ENCODE data around the gene PKMYT1.

GRCh38 chr16:2923481-2923880 is 56.8 kb downstream of the PKMYT1 start:
- no peak for TF ChIP-seq EZH2phosphoT487 (IDR thresholded peaks at IDR 0.05; ENCODE audit: borderline replicate concordance)
- TF ChIP-seq CTCF (conservative IDR thresholded peaks at IDR 0.05; ENCODE audit: low read length): no peak
